Measurements from ENCODE around the gene B3GNT3. TPM values are rescaled to one million over a fixed set of nuclear protein-coding genes. Genes with fewer than 3 reads are reported as not detected.

B3GNT3 gene
- total RNA-seq, 1 donor from 2014 or later: 0.36 TPM

GRCh38 chr19:17821190-17821589 lies 26.3 kb downstream of the B3GNT3 start, which contains the start of gene INSL3:
Gene INSL3 (minus strand): TSS chr19:17821519. CDS start chr19:17821506, 13 bp downstream.
- H4K20me1 ChIP-seq (ENCODE audit: insufficient read depth, low read length): no peaks in the 10 kb centered on the region
- Mint-ChIP-seq H3K27ac (ENCODE audit: unreplicated experiment) (no peak within 1 kb of the TSS), H3K4me1 (ENCODE audit: low read depth, unreplicated experiment) (no peaks in the 10 kb centered on the region), H3K9me3 (ENCODE audit: unreplicated experiment) (peaks cover 2% of the 10 kb centered on the region), H3K4me3 (ENCODE audit: unreplicated experiment) (no peak within 1 kb of the TSS), H3K27me3 (ENCODE audit: low read depth, unreplicated experiment) (peaks cover 17% of the 10 kb centered on the region), H3K36me3 (ENCODE audit: low read depth, unreplicated experiment) (no peaks in the 10 kb centered on the region)
- H2AFZ ChIP-seq (ENCODE audit: low read depth, low read length): no peak within 1 kb of the TSS
- no peaks in the 10 kb centered on the region for H3K36me3 ChIP-seq (ENCODE audit: insufficient read depth, low read length)
- H3K27ac ChIP-seq (ENCODE audit: low read depth, low read length): no peak within 1 kb of the TSS
- no peaks in the 10 kb centered on the region for H3K27me3 ChIP-seq (ENCODE audit: insufficient read depth, low read length)
- no peak within 1 kb of the TSS for H3K4me2 ChIP-seq (ENCODE audit: low read length)
- H3K79me2 ChIP-seq (ENCODE audit: insufficient read depth, low read length): no peaks in the 10 kb centered on the region
- H3K9me3 ChIP-seq (ENCODE audit: insufficient read depth, low read depth, low read length): no peaks in the 10 kb centered on the region
- H3K4me1 ChIP-seq (ENCODE audit: insufficient read depth, low read length): no peaks in the 10 kb centered on the region
- H3K4me3 ChIP-seq (ENCODE audit: insufficient read depth, low read depth, low read length): no peak within 1 kb of the TSS
- DNase-seq (ENCODE audit: low read depth) (no peak), FAIRE-seq (no peak)
- H3K9ac ChIP-seq (ENCODE audit: low read length): no peak within 1 kb of the TSS
- TF ChIP-seq, protein P1, sequence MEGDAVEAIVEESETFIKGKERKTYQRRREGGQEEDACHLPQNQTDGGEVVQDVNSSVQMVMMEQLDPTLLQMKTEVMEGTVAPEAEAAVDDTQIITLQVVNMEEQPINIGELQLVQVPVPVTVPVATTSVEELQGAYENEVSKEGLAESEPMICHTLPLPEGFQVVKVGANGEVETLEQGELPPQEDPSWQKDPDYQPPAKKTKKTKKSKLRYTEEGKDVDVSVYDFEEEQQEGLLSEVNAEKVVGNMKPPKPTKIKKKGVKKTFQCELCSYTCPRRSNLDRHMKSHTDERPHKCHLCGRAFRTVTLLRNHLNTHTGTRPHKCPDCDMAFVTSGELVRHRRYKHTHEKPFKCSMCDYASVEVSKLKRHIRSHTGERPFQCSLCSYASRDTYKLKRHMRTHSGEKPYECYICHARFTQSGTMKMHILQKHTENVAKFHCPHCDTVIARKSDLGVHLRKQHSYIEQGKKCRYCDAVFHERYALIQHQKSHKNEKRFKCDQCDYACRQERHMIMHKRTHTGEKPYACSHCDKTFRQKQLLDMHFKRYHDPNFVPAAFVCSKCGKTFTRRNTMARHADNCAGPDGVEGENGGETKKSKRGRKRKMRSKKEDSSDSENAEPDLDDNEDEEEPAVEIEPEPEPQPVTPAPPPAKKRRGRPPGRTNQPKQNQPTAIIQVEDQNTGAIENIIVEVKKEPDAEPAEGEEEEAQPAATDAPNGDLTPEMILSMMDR (IDR thresholded peaks at IDR 0.05; ENCODE audit: insufficient read depth, low read depth, low read length): no peak
- no peak for TF ChIP-seq EZH2 (IDR thresholded peaks at IDR 0.05; ENCODE audit: insufficient read depth, low read length)

- no peak for FAIRE-seq
- no peaks in the 10 kb centered on the region for H3K27me3 ChIP-seq (ENCODE audit: insufficient read depth, low read length)
- no peak overlapping the region for H3K4me2 ChIP-seq (ENCODE audit: low read length)
- no peaks in the 10 kb centered on the region for H3K9me3 Mint-ChIP-seq (ENCODE audit: unreplicated experiment)
- H3K36me3 Mint-ChIP-seq (ENCODE audit: low read depth, unreplicated experiment): no peaks in the 10 kb centered on the region
- H3K4me3 Mint-ChIP-seq (ENCODE audit: unreplicated experiment): no peak overlapping the region
- no peak overlapping the region for H3K9ac ChIP-seq (ENCODE audit: low read length)
- no peaks in the 10 kb centered on the region for H3K4me1 ChIP-seq (ENCODE audit: insufficient read depth, low read length)
- TF ChIP-seq EZH2 (IDR thresholded peaks at IDR 0.05; ENCODE audit: insufficient read depth, low read length): no peak
- TF ChIP-seq, protein P1 (IDR thresholded peaks at IDR 0.05; ENCODE audit: insufficient read depth, low read depth, low read length): no peak
- H3K4me3 ChIP-seq (ENCODE audit: insufficient read depth, low read depth, low read length): no peak overlapping the region
- H2AFZ ChIP-seq (ENCODE audit: low read depth, low read length): no peak overlapping the region
- no peaks in the 10 kb centered on the region for H4K20me1 ChIP-seq (ENCODE audit: insufficient read depth, low read length)
- H3K4me1 Mint-ChIP-seq (ENCODE audit: low read depth, unreplicated experiment): no peaks in the 10 kb centered on the region
- no peak for DNase-seq (ENCODE audit: low read depth)
- H3K27me3 Mint-ChIP-seq (ENCODE audit: low read depth, unreplicated experiment): peaks cover 14% of the 10 kb centered on the region
- H3K36me3 ChIP-seq (ENCODE audit: insufficient read depth, low read length): no peaks in the 10 kb centered on the region
- no peak overlapping the region for H3K27ac ChIP-seq (ENCODE audit: low read depth, low read length)
- no peak overlapping the region for H3K27ac Mint-ChIP-seq (ENCODE audit: unreplicated experiment)
- H3K9me3 ChIP-seq (ENCODE audit: insufficient read depth, low read depth, low read length): no peaks in the 10 kb centered on the region
- H3K79me2 ChIP-seq (ENCODE audit: insufficient read depth, low read length): no peaks in the 10 kb centered on the region
These were observed 29.4 kb downstream of the B3GNT3 start for GRCh38 chr19:17824339-17824738.

GRCh38 chr19:17826508-17827056 lies 31.6 kb downstream of the B3GNT3 start:
- H3K27ac ChIP-seq (ENCODE audit: low read depth, low read length): no peak overlapping the region
- H3K27me3 ChIP-seq (ENCODE audit: insufficient read depth, low read length): peaks cover 3% of the 10 kb centered on the region
- H3K4me1 Mint-ChIP-seq (ENCODE audit: low read depth, unreplicated experiment): no peaks in the 10 kb centered on the region
- H4K20me1 ChIP-seq (ENCODE audit: insufficient read depth, low read length): no peaks in the 10 kb centered on the region
- no peaks in the 10 kb centered on the region for H3K9me3 Mint-ChIP-seq (ENCODE audit: unreplicated experiment)
- TF ChIP-seq, protein P1 (IDR thresholded peaks at IDR 0.05; ENCODE audit: insufficient read depth, low read depth, low read length): no peak
- no peak for TF ChIP-seq EZH2 (IDR thresholded peaks at IDR 0.05; ENCODE audit: insufficient read depth, low read length)
- no peaks in the 10 kb centered on the region for H3K36me3 ChIP-seq (ENCODE audit: insufficient read depth, low read length)
- no peak overlapping the region for H3K4me3 ChIP-seq (ENCODE audit: insufficient read depth, low read depth, low read length)
- no peak overlapping the region for H3K27ac Mint-ChIP-seq (ENCODE audit: unreplicated experiment)
- no peak overlapping the region for H3K4me2 ChIP-seq (ENCODE audit: low read length)
- no peak overlapping the region for H3K9ac ChIP-seq (ENCODE audit: low read length)
- peaks cover 14% of the 10 kb centered on the region for H3K27me3 Mint-ChIP-seq (ENCODE audit: low read depth, unreplicated experiment)
- no peaks in the 10 kb centered on the region for H3K36me3 Mint-ChIP-seq (ENCODE audit: low read depth, unreplicated experiment)
- DNase-seq (ENCODE audit: low read depth) (no peak), FAIRE-seq (no peak)
- H3K79me2 ChIP-seq (ENCODE audit: insufficient read depth, low read length): no peaks in the 10 kb centered on the region
- H3K9me3 ChIP-seq (ENCODE audit: insufficient read depth, low read depth, low read length): no peaks in the 10 kb centered on the region
- no peak overlapping the region for H2AFZ ChIP-seq (ENCODE audit: low read depth, low read length)
- H3K4me1 ChIP-seq (ENCODE audit: insufficient read depth, low read length): peaks cover 7% of the 10 kb centered on the region
- no peak overlapping the region for H3K4me3 Mint-ChIP-seq (ENCODE audit: unreplicated experiment)

Measured in astrocyte (in vitro differentiated cells and primary cell).